ENCODE data around the gene DIAPH1. TPM values are rescaled to one million over a fixed set of nuclear protein-coding genes. Genes with fewer than 3 reads are reported as not detected.

The DIAPH1 gene
- total RNA-seq, 4 donors from 2014 or later, result 63.0 to 157 (median 124) TPM

- H3K27me3 ChIP-seq, result peaks cover 0 to 24% (median 0%) of the 10 kb centered on the region in 4 donors
- intact Hi-C loops (cut with DNase I), result no loop called here
- H3K4me1 ChIP-seq, result peaks cover 13 to 69% (median 21%) of the 10 kb centered on the region in 3 donors
- peaks cover 0 to 71% (median 0%) of the 10 kb centered on the region in 3 donors for H3K36me3 ChIP-seq
- peak overlapping the region in 2 of 4 donors; percentile 13 to 28 for H3K4me3 ChIP-seq
- no peak overlapping the region for H3K27ac ChIP-seq
- H3K9me3 ChIP-seq, result no peaks in the 10 kb centered on the region
- DNase-seq, result no peak
- TF ChIP-seq POLR2A (IDR thresholded peaks at IDR 0.05), result no peak
- TF ChIP-seq, protein P1, sequence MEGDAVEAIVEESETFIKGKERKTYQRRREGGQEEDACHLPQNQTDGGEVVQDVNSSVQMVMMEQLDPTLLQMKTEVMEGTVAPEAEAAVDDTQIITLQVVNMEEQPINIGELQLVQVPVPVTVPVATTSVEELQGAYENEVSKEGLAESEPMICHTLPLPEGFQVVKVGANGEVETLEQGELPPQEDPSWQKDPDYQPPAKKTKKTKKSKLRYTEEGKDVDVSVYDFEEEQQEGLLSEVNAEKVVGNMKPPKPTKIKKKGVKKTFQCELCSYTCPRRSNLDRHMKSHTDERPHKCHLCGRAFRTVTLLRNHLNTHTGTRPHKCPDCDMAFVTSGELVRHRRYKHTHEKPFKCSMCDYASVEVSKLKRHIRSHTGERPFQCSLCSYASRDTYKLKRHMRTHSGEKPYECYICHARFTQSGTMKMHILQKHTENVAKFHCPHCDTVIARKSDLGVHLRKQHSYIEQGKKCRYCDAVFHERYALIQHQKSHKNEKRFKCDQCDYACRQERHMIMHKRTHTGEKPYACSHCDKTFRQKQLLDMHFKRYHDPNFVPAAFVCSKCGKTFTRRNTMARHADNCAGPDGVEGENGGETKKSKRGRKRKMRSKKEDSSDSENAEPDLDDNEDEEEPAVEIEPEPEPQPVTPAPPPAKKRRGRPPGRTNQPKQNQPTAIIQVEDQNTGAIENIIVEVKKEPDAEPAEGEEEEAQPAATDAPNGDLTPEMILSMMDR (IDR thresholded peaks at IDR 0.05), result no peak
- WGBS, 2 donors, result 46 to 65% methylated on average over 27 to 32 of the region's 68 CpGs
These were observed 126.5 kb downstream of the DIAPH1 start for GRCh38 chr5:141492168-141492885.

- DNase-seq, result no peak
- Histone ChIP-seq H3K27ac (no peak overlapping the region), H3K4me1 (peaks cover 13 to 69% (median 21%) of the 10 kb centered on the region in 3 donors), H3K4me3 (peak overlapping the region in 2 of 4 donors; percentile 13 to 28), H3K9me3 (no peaks in the 10 kb centered on the region), H3K36me3 (peaks cover 0 to 71% (median 0%) of the 10 kb centered on the region in 3 donors), H3K27me3 (peaks cover 0 to 24% (median 0%) of the 10 kb centered on the region in 4 donors)
- intact Hi-C loops (cut with DNase I), result no loop called here
- 57 to 62% methylated on average over 30 to 42 of the region's 66 CpGs for WGBS, 2 donors
- TF ChIP-seq POLR2A (IDR thresholded peaks at IDR 0.05), result no peak
- TF ChIP-seq, protein P1 (IDR thresholded peaks at IDR 0.05), result no peak
These were observed 127.3 kb downstream of the DIAPH1 start for GRCh38 chr5:141491323-141492167.

GRCh38 chr5:141490771-141491170, 128.0 kb downstream of the DIAPH1 start:
- peaks cover 13 to 69% (median 21%) of the 10 kb centered on the region in 3 donors for H3K4me1 ChIP-seq
- 87 to 90% methylated on average over 4 to 11 of the region's 13 CpGs for WGBS, 2 donors

GRCh38 chr5:141490271-141490670, 128.5 kb downstream of the DIAPH1 start:
- intact Hi-C loops (cut with DNase I), result no loop called here
- no peak for DNase-seq
- Histone ChIP-seq H3K4me3 (no peak overlapping the region), H3K27ac (no peak overlapping the region), H3K9me3 (no peaks in the 10 kb centered on the region), H3K36me3 (peaks cover 0 to 76% (median 0%) of the 10 kb centered on the region in 3 donors), H3K27me3 (peaks cover 0 to 29% (median 0%) of the 10 kb centered on the region in 4 donors), H3K4me1 (peaks cover 16 to 69% (median 24%) of the 10 kb centered on the region in 3 donors)
- whole genome bisulfite sequencing, 2 donors, result 94 to 96% methylated on average over 10 of the region's 10 CpGs
- TF ChIP-seq, protein P1 (IDR thresholded peaks at IDR 0.05), result no peak
- no peak for TF ChIP-seq POLR2A (IDR thresholded peaks at IDR 0.05)

More at GRCh38 chr5:141490771-141491170, 128.0 kb downstream of the DIAPH1 start:
- no peak for DNase-seq
- no peak overlapping the region for H3K4me3 ChIP-seq
- peaks cover 0 to 24% (median 0%) of the 10 kb centered on the region in 4 donors for H3K27me3 ChIP-seq
- intact Hi-C loops (cut with DNase I), result no loop called here
- no peaks in the 10 kb centered on the region for H3K9me3 ChIP-seq
- peaks cover 0 to 73% (median 0%) of the 10 kb centered on the region in 3 donors for H3K36me3 ChIP-seq
- TF ChIP-seq POLR2A (IDR thresholded peaks at IDR 0.05), result no peak
- TF ChIP-seq, protein P1 (IDR thresholded peaks at IDR 0.05), result no peak
- no peak overlapping the region for H3K27ac ChIP-seq
